ENCODE results near the gene UGGT1. TPM values are rescaled to one million over a fixed set of nuclear protein-coding genes. Genes with fewer than 3 reads are reported as not detected.

The UGGT1 gene
- total and polyA plus RNA-seq, 8 donors, result 2.0 to 83.6 (median 18.8) TPM

GRCh38 chr2:128109243-128109642 is 18.2 kb downstream of the UGGT1 start:
- no peak for DNase-seq
- intact Hi-C loops (cut with DNase I; ENCODE audit: low total_unique reads), result no loop called here
- WGBS, 5 donors, result 90 to 97% (median 91%) methylated on average over 4 of the region's 4 CpGs
- H3K4me1 ChIP-seq, result no peaks in the 10 kb centered on the region
- H3K9me3 ChIP-seq, result no peaks in the 10 kb centered on the region
- TF ChIP-seq POLR2A (IDR thresholded peaks at IDR 0.05) (no peak), EP300 (IDR thresholded peaks at IDR 0.05) (no peak), CTCF (IDR thresholded peaks at IDR 0.05) (no peak), POLR2AphosphoS5 (IDR thresholded peaks at IDR 0.05) (no peak)
- H3K27ac ChIP-seq, result no peak overlapping the region
- no peaks in the 10 kb centered on the region for H3K27me3 ChIP-seq
- no peak overlapping the region for H3K4me3 ChIP-seq
- peaks cover 14 to 89% (median 85%) of the 10 kb centered on the region in 4 donors for H3K36me3 ChIP-seq

GRCh38 chr2:128115921-128116623 is 25.1 kb downstream of the UGGT1 start:
- TF ChIP-seq POLR2AphosphoS5 (IDR thresholded peaks at IDR 0.05) (no peak), POLR2A (IDR thresholded peaks at IDR 0.05) (no peak), CTCF (IDR thresholded peaks at IDR 0.05) (no peak), EP300 (IDR thresholded peaks at IDR 0.05) (no peak)
- Histone ChIP-seq H3K27me3 (no peaks in the 10 kb centered on the region), H3K36me3 (peaks cover 26 to 95% (median 94%) of the 10 kb centered on the region in 4 donors), H3K9me3 (no peaks in the 10 kb centered on the region), H3K27ac (no peak overlapping the region), H3K4me1 (no peaks in the 10 kb centered on the region), H3K4me3 (no peak overlapping the region)
- WGBS, 5 donors, result 83 to 84% (median 84%) methylated on average over 8 of the region's 8 CpGs
- no peak for DNase-seq
- intact Hi-C loops (cut with DNase I; ENCODE audit: low total_unique reads), result no loop called here

GRCh38 chr2:128134573-128134972 is 43.6 kb downstream of the UGGT1 start:
- Histone ChIP-seq H3K9me3 (no peaks in the 10 kb centered on the region), H3K27me3 (no peaks in the 10 kb centered on the region), H3K27ac (no peak overlapping the region), H3K4me1 (no peaks in the 10 kb centered on the region), H3K36me3 (peaks cover 42 to 100% (median 98%) of the 10 kb centered on the region in 4 donors), H3K4me3 (no peak overlapping the region)
- intact Hi-C loops (cut with DNase I; ENCODE audit: low total_unique reads), result no loop called here
- TF ChIP-seq POLR2AphosphoS5 (IDR thresholded peaks at IDR 0.05), result no peak
- no peak for TF ChIP-seq CTCF (IDR thresholded peaks at IDR 0.05)
- TF ChIP-seq POLR2A (IDR thresholded peaks at IDR 0.05), result no peak
- no peak for TF ChIP-seq EP300 (IDR thresholded peaks at IDR 0.05)
- no peak for DNase-seq
- WGBS, 5 donors, result 90 to 97% (median 94%) methylated on average over 5 of the region's 5 CpGs

GRCh38 chr2:128137094-128137616 is 46.2 kb downstream of the UGGT1 start:
- Histone ChIP-seq H3K4me3 (no peak overlapping the region), H3K36me3 (peaks cover 39 to 100% (median 99%) of the 10 kb centered on the region in 4 donors), H3K27me3 (no peaks in the 10 kb centered on the region), H3K4me1 (no peaks in the 10 kb centered on the region), H3K9me3 (no peaks in the 10 kb centered on the region), H3K27ac (no peak overlapping the region)
- no peak for TF ChIP-seq POLR2A (IDR thresholded peaks at IDR 0.05)
- no peak for TF ChIP-seq CTCF (IDR thresholded peaks at IDR 0.05)
- no peak for TF ChIP-seq EP300 (IDR thresholded peaks at IDR 0.05)
- no peak for TF ChIP-seq POLR2AphosphoS5 (IDR thresholded peaks at IDR 0.05)
- WGBS, 5 donors, result 88 to 97% (median 90%) methylated on average over 3 of the region's 3 CpGs
- intact Hi-C loops (cut with DNase I; ENCODE audit: low total_unique reads), result no loop called here
- DNase-seq, result no peak
